Measurements from ENCODE around the gene CD70.
"Not testable (repeated sequence)": the region's sequence is repeated elsewhere in the genome, so short reads cannot be mapped to it uniquely, and the experiment has no call there.

DNA sequence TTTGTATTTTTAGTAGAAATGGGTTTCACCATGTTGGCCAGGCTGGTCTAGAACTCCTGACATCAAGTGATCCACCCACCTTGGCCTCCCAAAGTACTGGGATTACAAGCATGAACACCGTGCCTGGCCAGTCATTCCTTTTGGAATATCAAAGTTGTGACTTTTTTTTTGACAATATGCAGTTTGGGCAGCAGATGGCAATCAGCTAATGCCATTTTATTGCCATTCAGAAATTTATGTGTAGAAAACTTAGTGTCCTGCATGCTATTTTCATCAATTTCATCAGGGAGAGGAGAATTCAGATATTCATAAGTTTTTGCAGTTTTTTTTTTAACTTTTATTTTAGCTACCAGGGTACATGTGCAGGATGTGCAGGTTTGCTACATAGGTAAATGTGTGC lies 28.5 kb downstream of the CD70 start:
- TF ChIP-seq, protein P1, sequence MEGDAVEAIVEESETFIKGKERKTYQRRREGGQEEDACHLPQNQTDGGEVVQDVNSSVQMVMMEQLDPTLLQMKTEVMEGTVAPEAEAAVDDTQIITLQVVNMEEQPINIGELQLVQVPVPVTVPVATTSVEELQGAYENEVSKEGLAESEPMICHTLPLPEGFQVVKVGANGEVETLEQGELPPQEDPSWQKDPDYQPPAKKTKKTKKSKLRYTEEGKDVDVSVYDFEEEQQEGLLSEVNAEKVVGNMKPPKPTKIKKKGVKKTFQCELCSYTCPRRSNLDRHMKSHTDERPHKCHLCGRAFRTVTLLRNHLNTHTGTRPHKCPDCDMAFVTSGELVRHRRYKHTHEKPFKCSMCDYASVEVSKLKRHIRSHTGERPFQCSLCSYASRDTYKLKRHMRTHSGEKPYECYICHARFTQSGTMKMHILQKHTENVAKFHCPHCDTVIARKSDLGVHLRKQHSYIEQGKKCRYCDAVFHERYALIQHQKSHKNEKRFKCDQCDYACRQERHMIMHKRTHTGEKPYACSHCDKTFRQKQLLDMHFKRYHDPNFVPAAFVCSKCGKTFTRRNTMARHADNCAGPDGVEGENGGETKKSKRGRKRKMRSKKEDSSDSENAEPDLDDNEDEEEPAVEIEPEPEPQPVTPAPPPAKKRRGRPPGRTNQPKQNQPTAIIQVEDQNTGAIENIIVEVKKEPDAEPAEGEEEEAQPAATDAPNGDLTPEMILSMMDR (IDR thresholded peaks at IDR 0.05) = not testable (repeated sequence)
- not testable (repeated sequence) for TF ChIP-seq POLR2A, EP300, POLR2AphosphoS5 (IDR thresholded peaks at IDR 0.05)

Data from stomach (tissue), 4 donors.